Brain microvascular endothelial cell (primary cell): ENCODE data around the gene HACD3.

Source experiments
- DNase-seq: peaks from one replicate; pipeline ENCODE4 v3.0.0-alpha.2; 2020
- H3K27ac ChIP-seq: fragments of 250-450 bp; sonication (Bioruptor Pico); 2 replicates; pipeline ENCODE4 v1.5.1; 2020; ENCODE audit warnings: mild to moderate bottlenecking, moderate library complexity
- H3K27me3 ChIP-seq: fragments of 250-450 bp; sonication (Bioruptor Pico); replicated peaks from 2 replicates; pipeline ENCODE4 v1.5.1; 2020; ENCODE audit warnings: mild to moderate bottlenecking
- H3K36me3 ChIP-seq: fragments of 250-450 bp; sonication (Bioruptor Pico); replicated peaks from 2 replicates; pipeline ENCODE4 v1.5.1; 2020; ENCODE audit warnings: mild to moderate bottlenecking
- H3K4me3 ChIP-seq: 2 replicates; pipeline ENCODE4 v1.5.1; 2011; ENCODE audit warnings: low read depth, mild to moderate bottlenecking, control low read depth, low read length, moderate library complexity
- CTCF ChIP-seq: IDR thresholded peaks from 2 replicates; pipeline ENCODE4 v1.5.1; 2011; ENCODE audit warnings: low read depth, mild to moderate bottlenecking, moderate library complexity, low read length, control low read depth, inconsistent platforms; ENCODE audit errors: missing control alignments
- in situ Hi-C: cut with HindIII; loops from 2 replicates; pipeline ENCODE4 v1.10.0; 2017; ENCODE audit warnings: low sequenced_read_pairs, low pct_ligation_motif_present

Gene HACD3

GRCh38 chr15:65524226-65524625 lies 6.0 kb upstream of the HACD3 start:
- in situ Hi-C loops = no loop called here
- TF ChIP-seq CTCF = no peak
- H3K27me3 ChIP-seq = no peaks in the 10 kb centered on the region
- H3K4me3 ChIP-seq = no peak overlapping the region
- no peak overlapping the region for H3K27ac ChIP-seq
- no peaks in the 10 kb centered on the region for H3K36me3 ChIP-seq
- DNase-seq = no peak

GRCh38 chr15:65525622-65526021 lies 4.6 kb upstream of the HACD3 start:
- H3K36me3 ChIP-seq = no peaks in the 10 kb centered on the region
- in situ Hi-C loops = no loop called here
- peak; percentile 14 for DNase-seq
- no peak for TF ChIP-seq CTCF
- H3K27me3 ChIP-seq = no peaks in the 10 kb centered on the region
- H3K4me3 ChIP-seq = no peak overlapping the region
- H3K27ac ChIP-seq = no peak overlapping the region

- no peak overlapping the region for H3K4me3 ChIP-seq
- no peak for TF ChIP-seq CTCF
- H3K36me3 ChIP-seq = no peaks in the 10 kb centered on the region
- in situ Hi-C loops = no loop called here
- no peak for DNase-seq
- no peaks in the 10 kb centered on the region for H3K27me3 ChIP-seq
- no peak overlapping the region for H3K27ac ChIP-seq
Measured at GRCh38 chr15:65528461-65529060, 1.7 kb upstream of the HACD3 start.

- Histone ChIP-seq H3K27me3 (no peaks in the 10 kb centered on the region), H3K4me3 (peak overlapping the region; percentile 87), H3K36me3 (no peaks in the 10 kb centered on the region), H3K27ac (peak overlapping the region; percentile 62)
- TF ChIP-seq CTCF = no peak
- no peak for DNase-seq
- in situ Hi-C loops = no loop called here
Measured at GRCh38 chr15:65529762-65530317, 423 bp upstream of the HACD3 start.

GRCh38 chr15:65532738-65533051 lies 2.4 kb downstream of the HACD3 start:
- Histone ChIP-seq H3K4me3 (no peak overlapping the region), H3K27me3 (no peaks in the 10 kb centered on the region), H3K27ac (no peak overlapping the region), H3K36me3 (no peaks in the 10 kb centered on the region)
- no peak for DNase-seq
- TF ChIP-seq CTCF = no peak
- in situ Hi-C loops = no loop called here
